Osteoblast (primary cell): ENCODE results near the gene ABCC1. TPM values are rescaled to one million over a fixed set of nuclear protein-coding genes. Genes with fewer than 3 reads are reported as not detected.
"Not testable (repeated sequence)": the region's sequence is repeated elsewhere in the genome, so short reads cannot be mapped to it uniquely, and the experiment has no call there.

Experiments
- DNase-seq: peaks from one replicate; pipeline ENCODE4 v3.0.0; 2011; ENCODE audit warnings: low spot score, mixed read lengths; ENCODE audit not compliant: insufficient read length; ENCODE audit errors: missing footprints
- H2AFZ ChIP-seq: 2 replicates; pipeline ENCODE4 v1.6.0; 2011; ENCODE audit warnings: mild to moderate bottlenecking, low read length
- H3K27ac ChIP-seq: 2 replicates; pipeline ENCODE4 v1.5.1; 2011; ENCODE audit warnings: mild to moderate bottlenecking, low read depth, low read length, moderate library complexity
- H3K27me3 ChIP-seq: 2 replicates; pipeline ENCODE4 v1.6.0; 2012; ENCODE audit warnings: mild to moderate bottlenecking, control low read depth, inconsistent platforms, low read length, moderate library complexity; ENCODE audit not compliant: insufficient read depth
- H3K36me3 ChIP-seq: 2 replicates; pipeline ENCODE4 v1.5.1; 2011; ENCODE audit warnings: mild to moderate bottlenecking, low read length, control low read depth, moderate library complexity; ENCODE audit not compliant: insufficient read depth
- H3K4me1 ChIP-seq: 2 replicates; pipeline ENCODE4 v1.5.1; 2011; ENCODE audit warnings: mild to moderate bottlenecking, low read length, control low read depth, moderate library complexity; ENCODE audit not compliant: insufficient read depth
- H3K4me2 ChIP-seq: 2 replicates; pipeline ENCODE4 v1.6.0; 2011; ENCODE audit warnings: mild to moderate bottlenecking, low read length; ENCODE audit not compliant: insufficient read depth
- H3K4me3 ChIP-seq: fragments of 200-600 bp; sonication (generic); 3 replicates; pipeline ENCODE4 v1.5.1; 2012; ENCODE audit warnings: mild to moderate bottlenecking, low read length, inconsistent platforms; ENCODE audit not compliant: insufficient read depth
- H3K79me2 ChIP-seq: 2 replicates; pipeline ENCODE4 v1.6.0; 2012; ENCODE audit warnings: mild to moderate bottlenecking, low read length, control low read depth, inconsistent platforms; ENCODE audit not compliant: insufficient read depth
- H3K9me3 ChIP-seq: 2 replicates; pipeline ENCODE4 v1.5.1; 2011; ENCODE audit warnings: low read depth, low read length, control low read depth
- H4K20me1 ChIP-seq: 2 replicates; pipeline ENCODE4 v1.6.0; 2012; ENCODE audit warnings: mild to moderate bottlenecking, low read length, control low read depth; ENCODE audit not compliant: insufficient read depth
- total RNA-seq: library from RNA; depleted of rRNA; stranded (reverse); fragments of >200 nt; gene quantifications from 2 replicates; pipeline ENCODE4 v1.2.3, GENCODE V29; 2012
- TF ChIP-seq, protein P1 (sequence below): IDR thresholded peaks from 2 replicates; pipeline ENCODE4 v1.5.1; 2011; ENCODE audit warnings: mild to moderate bottlenecking, low read depth, low read length, moderate library complexity; ENCODE audit errors: extremely low read depth

The ABCC1 gene
- total RNA-seq, 1 donor: 33.7 TPM

DNA sequence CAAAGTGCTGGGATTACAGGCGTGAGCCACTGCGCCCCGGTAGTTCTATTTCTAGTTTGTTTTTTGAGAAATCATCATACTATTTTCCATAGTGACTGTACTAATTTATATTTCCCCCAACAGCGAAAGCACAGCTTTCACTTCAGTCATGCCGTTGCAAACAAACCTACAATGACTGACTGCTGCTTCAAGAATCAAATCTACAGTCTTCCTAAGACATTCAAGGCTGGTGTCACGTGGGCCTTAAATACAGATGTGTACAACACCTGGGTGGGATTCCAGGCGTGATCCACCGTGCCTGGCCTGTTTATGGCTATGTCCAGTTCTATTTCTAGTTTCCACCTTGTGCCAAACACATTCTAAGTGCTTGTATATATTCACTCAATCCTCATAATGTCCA is 201.9 kb downstream of the ABCC1 start:
- no peaks in the 10 kb centered on the region for H3K79me2 ChIP-seq

DNA sequence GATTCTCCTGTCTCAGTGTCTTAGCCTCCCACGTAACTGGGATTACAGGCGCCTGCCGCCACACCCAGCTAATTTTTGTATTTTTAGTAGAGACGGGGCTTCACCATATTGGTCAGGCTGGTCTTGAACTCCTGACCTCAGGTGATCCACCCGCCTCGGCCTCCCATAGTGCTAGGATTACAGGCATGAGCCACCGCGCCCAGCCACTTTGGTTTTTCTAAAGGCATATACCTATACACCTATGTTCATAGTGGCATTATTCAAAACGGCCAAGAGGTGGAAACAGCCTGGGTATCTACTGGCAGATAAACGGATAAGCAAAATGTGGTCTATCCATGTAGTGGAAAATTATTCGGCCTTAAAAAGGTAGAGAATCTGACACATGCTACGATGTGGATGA is 203.6 kb downstream of the ABCC1 start:
- H3K4me3 ChIP-seq, H3K4me2 ChIP-seq, H3K27me3 ChIP-seq, H3K36me3 ChIP-seq, H2AFZ ChIP-seq, H3K27ac ChIP-seq, H3K4me1 ChIP-seq, H3K9me3 ChIP-seq, H3K79me2 ChIP-seq, DNase-seq: not testable (repeated sequence)
- peaks cover 17% of the 10 kb centered on the region for H4K20me1 ChIP-seq

More for the DNA sequence above, 201.9 kb downstream of the ABCC1 start:
- no peaks in the 10 kb centered on the region for H3K27me3 ChIP-seq
- TF ChIP-seq, protein P1, sequence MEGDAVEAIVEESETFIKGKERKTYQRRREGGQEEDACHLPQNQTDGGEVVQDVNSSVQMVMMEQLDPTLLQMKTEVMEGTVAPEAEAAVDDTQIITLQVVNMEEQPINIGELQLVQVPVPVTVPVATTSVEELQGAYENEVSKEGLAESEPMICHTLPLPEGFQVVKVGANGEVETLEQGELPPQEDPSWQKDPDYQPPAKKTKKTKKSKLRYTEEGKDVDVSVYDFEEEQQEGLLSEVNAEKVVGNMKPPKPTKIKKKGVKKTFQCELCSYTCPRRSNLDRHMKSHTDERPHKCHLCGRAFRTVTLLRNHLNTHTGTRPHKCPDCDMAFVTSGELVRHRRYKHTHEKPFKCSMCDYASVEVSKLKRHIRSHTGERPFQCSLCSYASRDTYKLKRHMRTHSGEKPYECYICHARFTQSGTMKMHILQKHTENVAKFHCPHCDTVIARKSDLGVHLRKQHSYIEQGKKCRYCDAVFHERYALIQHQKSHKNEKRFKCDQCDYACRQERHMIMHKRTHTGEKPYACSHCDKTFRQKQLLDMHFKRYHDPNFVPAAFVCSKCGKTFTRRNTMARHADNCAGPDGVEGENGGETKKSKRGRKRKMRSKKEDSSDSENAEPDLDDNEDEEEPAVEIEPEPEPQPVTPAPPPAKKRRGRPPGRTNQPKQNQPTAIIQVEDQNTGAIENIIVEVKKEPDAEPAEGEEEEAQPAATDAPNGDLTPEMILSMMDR: no peak
- H3K9me3 ChIP-seq: no peaks in the 10 kb centered on the region
- peaks cover 3% of the 10 kb centered on the region for H3K36me3 ChIP-seq
- H3K4me3 ChIP-seq: no peak overlapping the region
- DNase-seq: no peak
- peaks cover 28% of the 10 kb centered on the region for H4K20me1 ChIP-seq
- H3K27ac ChIP-seq: no peak overlapping the region
- H3K4me1 ChIP-seq: no peaks in the 10 kb centered on the region
- H2AFZ ChIP-seq: no peak overlapping the region
- no peak overlapping the region for H3K4me2 ChIP-seq

DNA sequence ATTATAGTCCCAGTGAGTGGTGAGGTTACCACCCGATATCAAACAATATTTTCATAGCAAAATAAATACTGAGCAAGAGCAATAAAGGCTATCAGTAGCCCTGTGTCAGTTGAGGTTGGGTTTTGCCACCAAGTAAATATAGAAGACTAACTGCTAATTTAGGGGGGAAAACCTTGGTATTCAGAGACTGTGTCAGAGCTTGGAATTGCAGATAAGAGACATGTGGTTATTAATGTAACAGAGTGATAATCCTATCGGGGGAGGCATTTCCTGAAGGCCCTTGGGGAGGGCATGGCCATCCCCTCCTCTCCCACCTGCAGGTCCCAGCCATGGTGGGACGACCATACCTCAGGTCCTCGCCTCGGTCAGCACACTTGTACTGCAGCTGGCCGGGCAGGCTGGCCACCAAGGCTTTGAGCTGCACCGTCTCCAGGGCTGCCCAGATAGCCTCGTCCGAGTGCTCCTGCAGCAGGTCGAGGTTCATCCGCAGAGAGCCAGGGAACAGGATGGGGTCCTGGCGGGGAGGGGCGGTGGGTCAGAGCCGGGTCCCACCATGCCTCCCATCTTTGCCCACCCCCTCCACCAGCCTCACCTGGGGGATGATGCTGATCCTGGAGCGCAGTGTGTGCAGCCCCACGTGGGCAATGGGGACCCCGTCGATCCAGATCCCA is 205.0 kb downstream of the ABCC1 start:
- Histone ChIP-seq H2AFZ (no peak overlapping the region), H3K4me1 (no peaks in the 10 kb centered on the region), H3K27ac (no peak overlapping the region), H4K20me1 (peaks cover 12% of the 10 kb centered on the region), H3K36me3 (no peaks in the 10 kb centered on the region), H3K4me2 (no peak overlapping the region), H3K9me3 (peaks cover 6% of the 10 kb centered on the region), H3K79me2 (no peaks in the 10 kb centered on the region), H3K4me3 (no peak overlapping the region), H3K27me3 (no peaks in the 10 kb centered on the region)
- DNase-seq: no peak
- TF ChIP-seq, protein P1: no peak

DNA sequence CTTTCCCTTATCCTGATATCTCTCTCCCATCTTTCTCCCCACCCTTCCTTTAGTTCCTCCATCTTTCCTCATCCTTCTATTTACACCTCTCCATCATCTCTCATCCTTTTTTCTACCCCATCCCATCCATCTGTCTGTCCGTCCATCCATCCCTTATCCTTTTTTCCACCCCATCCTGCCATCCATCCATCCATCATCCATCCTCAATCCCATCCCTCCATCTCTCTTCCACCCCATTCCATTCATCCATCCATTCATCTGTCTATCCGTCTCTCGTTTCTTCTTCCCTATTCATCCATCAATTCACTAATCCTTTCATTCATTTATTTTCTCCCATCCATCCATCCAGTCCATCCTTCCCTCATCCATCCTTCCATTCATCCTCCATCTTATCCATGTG is 205.8 kb downstream of the ABCC1 start:
- Histone ChIP-seq H3K4me1 (no peaks in the 10 kb centered on the region), H3K27ac (no peak overlapping the region), H3K36me3 (no peaks in the 10 kb centered on the region), H3K4me2 (no peak overlapping the region), H3K27me3 (no peaks in the 10 kb centered on the region), H3K9me3 (peaks cover 9% of the 10 kb centered on the region), H3K4me3 (no peak overlapping the region), H3K79me2 (no peaks in the 10 kb centered on the region), H2AFZ (no peak overlapping the region), H4K20me1 (peaks cover 5% of the 10 kb centered on the region)
- TF ChIP-seq, protein P1: no peak
- no peak for DNase-seq
